ENCODE results near the gene PRND.
"Not testable (repeated sequence)": the region's sequence is repeated elsewhere in the genome, so short reads cannot be mapped to it uniquely, and the experiment has no call there.

Gene PRND, protein sequence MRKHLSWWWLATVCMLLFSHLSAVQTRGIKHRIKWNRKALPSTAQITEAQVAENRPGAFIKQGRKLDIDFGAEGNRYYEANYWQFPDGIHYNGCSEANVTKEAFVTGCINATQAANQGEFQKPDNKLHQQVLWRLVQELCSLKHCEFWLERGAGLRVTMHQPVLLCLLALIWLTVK

DNA sequence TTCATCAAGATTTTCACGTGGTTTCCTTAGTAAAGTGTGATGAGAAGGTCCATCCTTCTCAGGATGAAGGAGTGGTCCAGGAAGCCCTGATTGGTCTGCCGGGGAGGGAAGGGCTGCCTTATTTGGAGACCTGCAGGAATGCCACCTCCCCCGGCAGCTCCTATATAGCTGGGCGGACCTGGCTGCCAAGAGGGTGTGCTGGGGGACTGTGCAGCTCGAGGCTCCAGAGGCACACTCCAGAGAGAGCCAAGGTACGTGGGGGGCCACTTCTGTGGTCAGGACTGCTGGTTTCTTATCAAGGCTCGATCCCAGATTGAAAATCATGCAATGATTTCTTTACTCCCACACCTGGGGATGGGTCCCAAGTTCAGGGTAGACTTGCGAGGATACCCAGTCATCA, at the start of gene PRND:
PRND (plus strand) TSS at position 191 of the 400 bp plus-strand sequence. CDS start 2,643 bp downstream, outside the sequence.
- no peak for DNase-seq (ENCODE audit: low read depth)

DNA sequence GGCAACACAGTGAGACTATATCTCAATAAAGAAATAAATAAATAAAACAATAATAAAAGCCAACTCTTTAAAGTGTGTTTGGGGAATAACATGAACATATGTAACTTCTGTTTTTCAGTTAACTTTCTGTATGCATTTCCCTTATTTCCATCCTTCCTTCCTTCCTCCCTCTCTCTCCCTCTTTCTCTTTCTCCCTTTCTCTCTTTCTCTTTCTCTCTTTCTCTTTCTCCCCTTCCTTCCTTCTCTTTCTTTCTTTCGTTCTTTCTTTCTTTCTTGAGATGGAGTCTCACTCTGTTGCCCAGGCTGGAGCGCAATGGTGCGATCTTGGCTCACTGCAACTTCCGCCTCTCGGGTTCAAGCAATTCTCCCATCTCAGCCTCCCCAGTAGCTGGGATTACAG, 48.8 kb upstream of the PRND start:
- DNase-seq (ENCODE audit: low read depth) = no peak

DNA sequence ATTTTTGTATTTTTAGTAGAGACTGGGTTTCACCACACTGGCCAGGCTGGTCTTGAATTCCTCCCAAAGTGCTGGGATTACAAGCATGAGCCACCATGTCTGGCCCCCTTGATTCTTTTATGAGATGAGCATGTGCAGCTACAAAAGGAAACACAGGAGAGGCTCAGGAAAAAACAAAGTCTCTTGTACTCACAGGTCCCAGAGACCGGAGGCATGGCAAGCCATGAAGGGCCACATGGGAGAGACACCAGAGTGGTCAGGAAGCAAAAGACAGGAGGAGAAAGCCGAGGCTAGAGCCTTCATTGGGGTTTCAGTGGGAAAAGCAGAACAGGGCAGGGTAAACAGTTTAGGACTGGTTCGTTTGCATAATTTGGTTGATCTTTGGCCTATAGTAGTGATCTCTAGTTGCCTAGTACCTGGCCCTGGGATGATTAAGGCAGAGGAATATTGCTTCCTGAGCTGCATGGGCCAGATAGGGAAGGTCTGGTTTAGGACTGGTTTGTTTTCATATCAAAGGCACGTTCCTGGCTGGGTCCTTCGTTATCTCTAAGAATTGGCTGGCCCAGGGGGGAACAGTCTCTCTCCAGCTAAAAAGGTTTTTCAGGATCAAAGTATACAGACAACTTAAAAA, 48.2 kb upstream of the PRND start:
- DNase-seq (ENCODE audit: low read depth) = no peak

DNA sequence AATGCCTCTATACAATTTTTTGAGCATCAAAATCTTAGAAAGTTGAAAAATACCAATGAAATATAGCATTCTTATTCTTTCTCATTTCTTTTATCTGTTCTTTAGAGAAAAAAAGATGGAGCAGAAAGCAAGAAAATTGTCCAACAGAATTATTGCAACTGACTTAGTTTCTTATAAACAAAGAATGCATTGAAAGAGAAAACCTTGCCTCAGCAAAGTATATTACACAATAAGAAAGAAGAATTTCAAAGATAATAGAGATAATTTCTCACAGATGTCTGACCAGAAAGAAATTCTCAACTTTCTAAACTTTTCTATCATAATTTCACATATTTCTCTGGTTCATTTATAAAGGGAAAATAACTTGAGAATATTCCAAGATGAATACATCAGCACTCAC, 47.0 kb upstream of the PRND start:
- no peak for DNase-seq (ENCODE audit: low read depth)

DNA sequence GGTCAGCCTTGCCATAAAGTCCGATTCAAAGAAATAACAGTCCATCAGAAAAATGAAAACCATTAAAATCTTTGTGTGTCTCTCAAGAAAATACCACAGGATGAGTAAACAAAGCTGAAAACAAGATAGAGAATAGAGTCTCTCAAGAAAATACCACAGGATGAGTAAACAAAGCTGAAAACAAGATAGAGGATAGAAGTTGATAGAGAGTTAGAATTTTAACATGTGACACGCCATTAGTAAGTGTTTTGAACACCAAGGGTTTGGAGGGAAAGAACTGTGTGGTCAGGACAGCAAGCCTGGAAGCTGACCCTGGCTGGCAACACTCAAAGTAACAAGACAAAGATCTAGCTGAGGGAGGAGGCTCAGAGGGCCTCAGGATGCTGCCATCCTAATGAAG, 43.9 kb upstream of the PRND start:
- no peak for DNase-seq (ENCODE audit: low read depth)

DNA sequence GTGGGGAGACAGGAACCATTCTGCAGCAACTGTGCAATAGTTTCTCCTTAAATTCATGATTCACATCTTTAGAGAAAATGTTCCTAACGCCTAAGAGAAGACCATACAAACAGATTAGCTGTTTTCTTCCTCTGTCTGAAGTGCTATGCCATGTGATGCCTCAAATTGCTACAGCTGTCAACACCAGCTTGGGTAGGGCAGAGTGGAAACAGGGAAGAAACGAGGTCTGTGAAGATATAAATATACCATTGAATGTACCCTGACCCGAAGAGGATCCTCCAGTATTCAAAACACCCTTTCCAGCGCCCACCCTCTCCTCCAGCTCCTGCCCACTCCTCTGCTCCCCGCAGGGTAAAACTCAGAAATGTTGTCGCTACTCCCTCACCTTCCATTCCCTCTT, 40.3 kb upstream of the PRND start:
- no peak for DNase-seq (ENCODE audit: low read depth)

DNA sequence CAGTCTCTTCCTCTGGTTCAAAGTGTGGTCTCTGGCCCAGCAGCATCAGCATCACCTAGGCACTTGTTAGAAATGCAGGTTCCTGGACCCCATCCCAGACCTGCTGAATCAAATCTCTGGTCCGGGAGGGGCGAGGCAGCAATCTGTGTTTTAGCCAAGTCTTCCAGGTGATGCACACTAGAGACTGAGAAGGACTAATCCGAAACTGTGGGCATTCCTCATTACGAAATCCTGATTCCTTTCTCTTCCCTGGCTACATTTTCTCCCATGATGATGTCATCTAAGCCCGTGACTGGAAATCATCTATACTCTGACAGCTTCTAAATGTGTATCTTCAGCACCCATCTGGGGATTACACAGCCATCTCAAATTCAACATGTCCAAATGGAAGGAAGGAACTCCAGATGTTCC, 39.7 kb upstream of the PRND start:
- no peak for DNase-seq (ENCODE audit: low read depth)

DNA sequence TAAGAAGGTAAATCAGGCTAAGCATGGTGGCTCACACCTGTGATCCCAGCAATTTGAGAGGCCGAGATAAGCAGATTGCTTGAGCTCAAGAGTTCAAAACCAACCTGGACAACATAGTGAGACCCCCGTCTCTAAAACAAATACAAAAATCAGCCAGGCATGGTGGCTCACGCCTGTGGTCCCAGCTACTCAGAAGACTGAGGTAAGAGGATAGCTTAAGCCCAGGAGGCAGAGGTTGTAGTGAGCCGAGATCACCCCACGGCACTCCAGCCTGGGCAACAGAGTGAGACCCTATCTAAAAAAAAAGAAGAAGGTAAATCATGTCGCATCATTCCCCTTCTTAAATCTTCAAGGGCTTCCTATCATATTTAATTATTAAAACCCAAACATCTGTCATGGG, 39.0 kb upstream of the PRND start:
- DNase-seq (ENCODE audit: low read depth) = no peak

DNA sequence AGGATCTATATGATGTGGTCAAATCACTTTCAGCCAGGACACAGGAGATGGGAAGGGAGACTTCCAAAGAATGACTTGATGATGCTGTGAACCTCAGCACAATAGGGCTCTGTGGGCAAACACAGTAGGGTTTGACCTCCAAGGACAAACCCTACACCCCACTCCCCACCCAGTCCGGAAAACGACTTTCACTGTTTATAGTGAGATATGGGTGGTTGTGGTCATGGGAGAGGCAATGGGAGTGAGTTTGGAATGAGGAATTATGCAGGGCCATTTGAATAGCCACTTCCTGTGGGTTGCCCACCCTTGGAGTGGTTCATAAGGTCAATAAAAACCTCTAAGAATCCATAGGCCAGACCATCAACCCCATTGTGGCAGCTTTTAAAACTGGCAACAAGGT, 38.4 kb upstream of the PRND start:
- DNase-seq (ENCODE audit: low read depth) = no peak

DNA sequence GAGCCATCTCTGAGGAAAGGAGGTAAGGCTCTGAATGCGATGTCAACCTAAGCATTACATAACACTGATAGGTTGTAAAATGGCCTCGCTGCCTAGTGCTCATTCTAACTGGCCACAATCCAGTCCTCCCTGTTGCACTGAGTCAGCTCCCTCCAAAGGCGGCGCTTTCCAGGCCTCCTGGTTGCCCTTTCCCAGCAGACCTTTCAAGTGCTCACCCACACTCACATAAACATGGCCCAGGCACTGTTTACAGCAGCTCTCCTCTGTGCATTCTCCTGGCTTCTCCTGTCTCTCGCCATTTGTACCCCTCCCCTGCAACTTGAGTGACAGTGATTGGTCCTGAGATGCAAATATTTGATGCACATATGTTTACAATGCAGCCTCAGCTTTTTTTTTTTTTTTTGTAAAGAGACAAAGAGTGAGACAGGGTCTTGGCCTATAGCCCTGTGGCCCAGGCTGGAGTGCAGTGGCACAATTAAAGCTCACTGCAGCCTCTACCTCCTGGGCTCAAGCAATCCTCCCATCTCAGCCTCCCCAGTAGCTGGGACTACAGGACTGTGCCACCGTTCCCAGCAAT, 36.8 kb upstream of the PRND start:
- DNase-seq (ENCODE audit: low read depth) = no peak

DNA sequence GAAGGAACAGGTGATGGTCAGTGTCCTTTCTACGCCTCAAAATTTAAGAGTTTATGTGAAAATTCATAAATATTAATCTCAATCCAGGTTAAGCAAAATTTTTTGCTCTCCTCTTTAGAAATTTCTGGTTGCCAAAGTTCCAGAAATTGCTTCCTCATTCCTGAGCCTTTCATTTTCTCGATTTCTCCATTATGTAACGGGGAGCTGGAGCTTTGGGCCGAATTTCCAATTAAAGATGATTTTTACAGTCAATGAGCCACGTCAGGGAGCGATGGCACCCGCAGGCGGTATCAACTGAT, 35.8 kb upstream of the PRND start:
- no peak for DNase-seq (ENCODE audit: low read depth)

DNA sequence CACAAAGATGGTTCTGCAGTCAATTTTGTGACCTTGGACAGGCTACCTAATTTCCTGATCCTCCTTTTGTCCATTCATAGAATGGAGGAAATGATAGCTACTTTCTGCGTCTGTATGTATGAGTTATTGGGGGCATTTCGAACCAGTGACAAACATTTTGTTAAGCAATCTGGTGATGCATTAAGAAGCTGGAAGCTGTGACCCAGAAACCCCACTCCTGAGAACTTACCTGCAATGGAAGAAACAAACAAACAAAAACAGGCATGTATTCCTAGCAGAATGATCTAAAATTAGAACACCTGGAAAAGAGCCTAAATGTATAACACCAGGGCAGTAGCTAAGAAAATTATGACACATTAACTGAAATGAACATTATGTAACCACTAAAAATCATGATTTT, 33.4 kb upstream of the PRND start:
- no peak for DNase-seq (ENCODE audit: low read depth)

DNA sequence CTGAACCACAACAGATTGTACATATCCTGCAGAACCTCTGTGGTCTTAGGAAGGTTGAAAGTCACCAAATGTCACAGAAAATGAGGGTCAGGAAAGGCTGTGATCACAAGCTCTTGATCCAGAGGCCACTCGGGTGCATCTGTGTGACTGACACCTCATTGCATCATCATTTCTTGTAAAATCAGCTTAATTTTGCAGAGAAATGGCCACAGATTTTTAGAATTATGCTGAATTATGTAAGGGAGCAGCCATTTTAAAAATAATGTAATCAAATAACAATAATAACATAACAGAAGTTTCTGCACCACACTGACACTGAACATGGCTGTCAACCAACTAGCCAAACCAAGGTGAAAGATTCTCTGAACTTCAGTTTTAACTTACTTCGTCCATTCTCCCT, 32.5 kb upstream of the PRND start:
- DNase-seq (ENCODE audit: low read depth) = no peak

DNA sequence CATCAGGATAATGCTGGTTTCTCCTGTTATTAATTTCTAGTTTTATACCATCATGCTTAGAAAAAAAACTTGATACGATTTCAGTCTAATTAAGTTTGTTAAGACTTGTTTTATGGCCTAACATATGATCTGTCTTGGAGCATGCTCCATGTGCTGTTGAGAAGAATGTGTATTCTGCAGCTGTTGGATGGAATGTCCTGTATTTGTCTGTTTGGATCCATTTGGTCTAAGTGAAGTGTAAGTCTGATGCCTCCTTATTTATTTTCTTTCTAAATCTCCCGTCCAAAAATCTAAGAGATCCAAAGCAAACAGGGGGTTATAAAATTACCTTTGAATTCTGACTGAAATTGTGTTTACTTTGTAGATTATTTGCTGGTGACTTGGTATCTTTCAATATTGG, 30.0 kb upstream of the PRND start:
- no peak for DNase-seq (ENCODE audit: low read depth)

DNA sequence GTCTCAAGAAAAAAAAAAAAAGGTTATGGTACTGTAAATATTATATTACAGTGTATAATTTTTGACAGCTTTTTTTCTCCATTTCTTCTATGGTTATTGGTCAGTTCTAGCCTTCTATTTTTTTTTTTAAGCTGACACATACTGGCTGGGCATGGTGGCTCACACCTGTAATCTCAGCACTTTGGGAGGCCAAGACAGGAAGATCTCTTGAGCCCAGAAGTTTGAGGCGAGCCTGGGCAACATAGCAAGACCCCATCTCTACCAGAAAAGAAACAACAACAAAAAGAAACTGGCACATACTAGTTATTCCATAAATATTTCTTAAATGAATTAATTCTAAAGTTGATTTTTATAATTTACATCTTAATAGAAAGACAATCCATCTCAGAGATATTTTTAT, 27.6 kb upstream of the PRND start:
- DNase-seq (ENCODE audit: low read depth) = no peak

DNA sequence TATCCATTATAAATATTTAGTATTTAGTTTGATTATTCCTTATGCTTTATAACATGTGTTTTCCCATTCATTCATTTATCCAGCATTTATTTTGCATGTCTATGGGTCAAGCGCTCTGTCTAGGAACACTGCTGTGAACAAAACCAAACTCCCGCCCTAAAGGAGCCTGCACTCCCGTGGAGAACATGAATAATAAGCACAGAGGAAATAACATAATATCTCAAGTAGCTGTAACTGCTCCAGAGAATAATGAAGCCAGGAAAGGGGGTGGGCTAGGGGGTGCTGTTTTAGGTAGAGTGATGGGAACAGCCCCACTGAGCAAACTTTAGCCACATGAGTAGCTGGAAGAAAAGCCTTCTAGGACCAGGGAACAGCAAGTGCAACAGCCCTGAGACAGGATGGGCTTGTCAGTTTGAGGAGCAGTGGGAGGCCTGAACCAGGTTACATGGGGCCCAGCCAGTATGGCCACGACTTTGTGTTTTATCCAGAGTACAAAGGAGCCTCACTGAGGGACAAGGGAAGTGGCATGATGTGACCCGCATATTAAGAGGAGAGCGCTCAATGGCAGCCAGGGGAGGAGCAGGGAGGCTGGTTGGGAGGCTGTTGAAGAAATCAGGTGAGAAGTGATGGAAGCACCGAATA, 24.4 kb upstream of the PRND start:
- no peak for DNase-seq (ENCODE audit: low read depth)

DNA sequence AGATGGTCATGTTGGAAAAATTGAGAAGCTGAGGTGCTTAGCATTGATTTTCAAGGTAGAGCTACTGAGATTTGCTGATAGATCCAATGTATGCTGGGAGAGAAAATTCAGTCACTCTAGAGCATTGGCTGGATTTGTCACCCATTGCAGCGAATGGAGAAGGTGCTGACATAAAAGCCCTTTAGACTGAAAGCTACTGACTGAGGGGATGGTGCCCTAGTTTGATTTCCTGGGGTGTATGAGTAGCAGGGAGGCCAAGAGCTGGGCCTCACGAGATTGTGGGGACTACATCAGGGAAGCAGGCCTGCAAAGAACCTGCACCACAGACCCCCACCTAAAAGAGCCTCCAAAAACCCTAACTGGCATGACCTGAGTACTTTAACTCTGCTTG, 23.9 kb upstream of the PRND start:
- DNase-seq (ENCODE audit: low read depth) = no peak

DNA sequence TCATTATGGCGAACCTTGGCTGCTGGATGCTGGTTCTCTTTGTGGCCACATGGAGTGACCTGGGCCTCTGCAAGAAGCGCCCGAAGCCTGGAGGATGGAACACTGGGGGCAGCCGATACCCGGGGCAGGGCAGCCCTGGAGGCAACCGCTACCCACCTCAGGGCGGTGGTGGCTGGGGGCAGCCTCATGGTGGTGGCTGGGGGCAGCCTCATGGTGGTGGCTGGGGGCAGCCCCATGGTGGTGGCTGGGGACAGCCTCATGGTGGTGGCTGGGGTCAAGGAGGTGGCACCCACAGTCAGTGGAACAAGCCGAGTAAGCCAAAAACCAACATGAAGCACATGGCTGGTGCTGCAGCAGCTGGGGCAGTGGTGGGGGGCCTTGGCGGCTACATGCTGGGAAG, 22.5 kb upstream of the PRND start:
- DNase-seq (ENCODE audit: low read depth) = no peak

DNA sequence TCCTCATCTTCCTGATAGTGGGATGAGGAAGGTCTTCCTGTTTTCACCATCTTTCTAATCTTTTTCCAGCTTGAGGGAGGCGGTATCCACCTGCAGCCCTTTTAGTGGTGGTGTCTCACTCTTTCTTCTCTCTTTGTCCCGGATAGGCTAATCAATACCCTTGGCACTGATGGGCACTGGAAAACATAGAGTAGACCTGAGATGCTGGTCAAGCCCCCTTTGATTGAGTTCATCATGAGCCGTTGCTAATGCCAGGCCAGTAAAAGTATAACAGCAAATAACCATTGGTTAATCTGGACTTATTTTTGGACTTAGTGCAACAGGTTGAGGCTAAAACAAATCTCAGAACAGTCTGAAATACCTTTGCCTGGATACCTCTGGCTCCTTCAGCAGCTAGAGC, 21.8 kb upstream of the PRND start:
- DNase-seq (ENCODE audit: low read depth) = no peak

DNA sequence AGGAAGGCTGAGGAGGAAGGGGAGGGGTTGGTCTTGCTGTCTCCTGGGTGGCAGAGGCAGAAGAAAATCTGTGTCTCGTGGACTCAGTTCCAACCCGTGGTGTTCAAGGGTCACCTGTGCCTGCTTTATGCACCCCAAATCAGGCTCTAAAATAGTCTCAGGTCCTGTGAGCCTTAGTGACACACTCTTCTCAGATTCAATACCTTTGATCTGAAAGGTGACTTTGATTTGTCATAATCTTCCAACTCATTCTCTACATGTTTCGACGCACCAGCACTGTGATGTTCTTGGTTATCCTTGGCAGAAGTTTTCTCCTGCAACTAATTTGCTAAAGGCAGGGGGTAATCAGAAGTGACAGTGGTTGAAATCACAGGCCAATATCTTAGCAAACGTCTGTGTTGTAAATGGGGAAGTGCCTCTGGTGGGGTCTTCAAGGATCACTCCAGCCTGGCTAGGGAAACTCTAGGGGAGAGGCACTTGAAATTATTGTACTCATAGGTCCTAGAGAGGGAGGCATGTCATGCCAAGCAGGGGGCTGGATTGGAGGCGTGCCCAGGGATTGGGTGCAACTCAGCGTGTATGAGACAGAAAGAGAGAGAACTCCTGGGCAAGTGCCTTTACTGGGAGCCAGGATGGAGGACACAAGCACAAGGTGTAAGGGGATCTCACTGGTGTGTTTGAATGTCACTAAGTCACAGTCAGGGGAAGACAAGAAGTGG, 19.0 kb upstream of the PRND start:
- no peak for DNase-seq (ENCODE audit: low read depth)

DNA sequence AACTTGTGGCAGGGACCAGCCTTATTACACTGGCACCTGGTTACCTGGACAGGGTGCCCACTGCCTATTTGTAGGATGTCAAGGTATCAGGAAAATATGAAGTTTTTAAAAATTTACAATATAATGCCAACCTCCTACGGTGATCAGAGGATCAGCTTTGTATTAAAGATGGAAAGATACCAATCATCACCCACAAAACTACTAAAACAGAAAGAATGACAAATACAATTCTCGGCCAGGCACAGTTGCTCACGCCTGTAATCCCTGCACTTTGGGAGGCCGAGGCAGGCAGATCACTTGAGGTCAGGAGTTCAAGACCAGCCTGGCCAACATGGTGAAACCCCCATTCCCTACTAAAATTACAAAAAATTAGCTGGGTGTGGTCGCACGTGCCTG, 18.4 kb upstream of the PRND start:
- DNase-seq (ENCODE audit: low read depth) = no peak

DNA sequence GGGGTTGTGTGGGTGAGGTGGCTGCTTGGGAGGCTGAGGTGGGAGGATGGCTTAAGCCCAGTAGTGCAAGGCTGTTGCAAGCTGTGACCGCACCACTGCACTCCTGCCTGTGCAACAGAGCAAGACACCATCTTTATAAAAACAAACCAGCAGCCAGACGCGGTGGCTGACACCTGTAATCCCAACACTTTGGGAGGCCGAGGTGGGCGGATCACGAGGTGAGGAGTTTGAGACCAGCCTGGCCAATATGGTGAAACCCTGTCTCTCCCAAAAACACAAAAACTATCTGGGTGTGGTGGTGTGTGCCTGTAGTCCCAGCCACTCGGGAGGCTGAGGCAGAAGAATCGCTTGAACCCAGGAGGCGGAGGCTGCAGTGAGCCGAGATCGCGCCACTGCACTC, 14.8 kb upstream of the PRND start:
- DNase-seq (ENCODE audit: low read depth) = not testable (repeated sequence)

DNA sequence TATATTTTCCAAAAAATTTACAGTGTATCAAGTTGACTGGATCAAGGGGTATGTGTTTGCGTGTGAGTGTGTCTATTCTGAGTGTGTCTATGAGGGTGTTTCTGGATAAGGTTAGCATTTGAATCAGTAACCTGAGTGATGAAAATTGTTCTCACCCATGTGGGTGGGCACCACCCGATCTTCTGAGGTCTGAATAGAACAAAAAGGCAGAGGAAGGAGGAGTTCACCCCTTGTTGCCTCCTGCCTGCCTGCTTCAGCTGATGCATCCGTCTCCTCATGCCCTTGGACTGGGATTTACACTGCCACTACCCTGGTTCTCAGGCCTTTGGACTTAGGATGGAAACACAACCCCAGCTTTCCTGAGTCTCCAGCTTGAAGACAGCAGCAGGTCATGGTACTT, 13.7 kb upstream of the PRND start:
- no peak for DNase-seq (ENCODE audit: low read depth)
